Liver (tissue), 9 donors: ENCODE results near the gene SGSH. TPM values are rescaled to one million over a fixed set of nuclear protein-coding genes. Genes with fewer than 3 reads are reported as not detected.

Experiments
- DNase-seq: peaks from one replicate; pipeline ENCODE4 v3.0.0-alpha.2; 2017; ENCODE audit warnings: low spot score
- H3K27ac ChIP-seq, 2 donors: one replicate each; pipeline ENCODE4 v1.7.0; 2013; ENCODE audit warnings: inconsistent platforms in 2 of 2, low read length in 2 of 2, control low read depth in 1 of 2, low read depth in 1 of 2, mild to moderate bottlenecking in 1 of 2
- H3K27me3 ChIP-seq, 4 donors: one replicate each; pipeline versions ENCODE4 v1.6.1 to v1.7.0; 2013; ENCODE audit warnings: low read length in 3 of 4, inconsistent platforms in 1 of 4, mild to moderate bottlenecking in 1 of 4, moderate library complexity in 1 of 4; ENCODE audit not compliant: control insufficient read depth in 4 of 4, insufficient read depth in 4 of 4
- H3K36me3 ChIP-seq, 4 donors: one replicate each; pipeline versions ENCODE4 v1.6.1 to v1.7.0; 2013; ENCODE audit warnings: low read length in 3 of 4, mild to moderate bottlenecking in 3 of 4, low read depth in 1 of 4, moderate library complexity in 1 of 4; ENCODE audit not compliant: control insufficient read depth in 4 of 4, insufficient read depth in 3 of 4
- H3K4me1 ChIP-seq, 4 donors: one replicate each; pipeline versions ENCODE4 v1.6.1 to v1.7.0; 2013; ENCODE audit warnings: low read length in 3 of 4, mild to moderate bottlenecking in 3 of 4, moderate library complexity in 1 of 4; ENCODE audit not compliant: control insufficient read depth in 4 of 4, insufficient read depth in 4 of 4
- H3K4me3 ChIP-seq, 3 donors: one replicate each; pipeline versions ENCODE4 v1.6.1 to v1.7.0; 2013; ENCODE audit warnings: low read length in 3 of 3, control low read depth in 1 of 3, low read depth in 1 of 3, mild to moderate bottlenecking in 1 of 3
- H3K9ac ChIP-seq, 2 donors: one replicate each; pipeline ENCODE4 v1.7.0; 2013; ENCODE audit warnings: low read length in 2 of 2, mild to moderate bottlenecking in 2 of 2, moderate library complexity in 2 of 2, control low read depth in 1 of 2, low read depth in 1 of 2
- H3K9me3 ChIP-seq, 4 donors: one replicate each; pipeline versions ENCODE4 v1.6.1 to v1.7.0; 2013; ENCODE audit warnings: low read length in 3 of 4; ENCODE audit not compliant: control insufficient read depth in 4 of 4
- ATF3 ChIP-seq: IDR thresholded peaks from 2 replicates; pipeline ENCODE4 v1.6.1; 2016; ENCODE audit warnings: antibody characterized with exemption
- CTCF ChIP-seq: fragments of 150-350 bp; IDR thresholded peaks from 2 replicates; pipeline ENCODE4 v1.5.1; 2017; ENCODE audit warnings: improper control_type of control experiment, low read depth, low read length; ENCODE audit not compliant: missing input control
- EGR1 ChIP-seq, 2 donors: IDR thresholded peaks; 2 replicates each; pipeline ENCODE4 v1.6.1; 2016 to 2018; ENCODE audit warnings: antibody characterized with exemption in 2 of 2, low read depth in 2 of 2
- FOXA1 ChIP-seq: IDR thresholded peaks from 2 replicates; pipeline ENCODE4 v1.6.1; 2016; ENCODE audit warnings: antibody characterized with exemption
- FOXA2 ChIP-seq: IDR thresholded peaks from 2 replicates; pipeline ENCODE4 v1.6.1; 2016; ENCODE audit warnings: antibody characterized with exemption
- GABPA ChIP-seq, 2 donors: IDR thresholded peaks in 1 of 2; conservative IDR thresholded peaks in 1 of 2; 2 replicates each; pipeline ENCODE4 v1.6.1; 2016; ENCODE audit warnings: antibody characterized with exemption in 2 of 2, mild to moderate bottlenecking in 1 of 2, moderate library complexity in 1 of 2
- HNF4A ChIP-seq, 2 donors: conservative IDR thresholded peaks; 2 replicates each; pipeline ENCODE4 v1.6.1; 2016; ENCODE audit warnings: antibody characterized with exemption in 2 of 2, mild to moderate bottlenecking in 2 of 2
- HNF4G ChIP-seq: IDR thresholded peaks from 2 replicates; pipeline ENCODE4 v1.6.1; 2016; ENCODE audit warnings: antibody characterized with exemption
- JUND ChIP-seq, 2 donors: IDR thresholded peaks; 2 replicates each; pipeline ENCODE4 v1.6.1; 2016; ENCODE audit warnings: antibody characterized with exemption in 2 of 2
- NR2F2 ChIP-seq: IDR thresholded peaks from 2 replicates; pipeline ENCODE4 v1.6.1; 2016; ENCODE audit warnings: antibody characterized with exemption
- RAD21 ChIP-seq, 2 donors: IDR thresholded peaks; 2 replicates each; pipeline ENCODE4 v1.6.1; 2016; ENCODE audit warnings: antibody characterized with exemption in 2 of 2, mild to moderate bottlenecking in 2 of 2
- REST ChIP-seq: IDR thresholded peaks from 2 replicates; pipeline ENCODE4 v1.6.1; 2016; ENCODE audit warnings: antibody characterized with exemption, mild to moderate bottlenecking
- RXRA ChIP-seq, 2 donors: IDR thresholded peaks; 2 replicates each; pipeline ENCODE4 v1.6.1; 2017 to 2018; ENCODE audit warnings: antibody characterized with exemption in 2 of 2, mild to moderate bottlenecking in 1 of 2
- SP1 ChIP-seq: IDR thresholded peaks from 2 replicates; pipeline ENCODE4 v1.6.1; 2018; ENCODE audit warnings: antibody characterized with exemption, mild to moderate bottlenecking
- TAF1 ChIP-seq: conservative IDR thresholded peaks from 2 replicates; pipeline ENCODE4 v1.6.1; 2016; ENCODE audit warnings: antibody characterized with exemption, mild to moderate bottlenecking
- YY1 ChIP-seq: IDR thresholded peaks from 2 replicates; pipeline ENCODE4 v1.6.1; 2016; ENCODE audit warnings: antibody characterized with exemption, mild to moderate bottlenecking
- ZBTB33 ChIP-seq: IDR thresholded peaks from 2 replicates; pipeline ENCODE4 v1.6.1; 2016; ENCODE audit warnings: antibody characterized with exemption
- WGBS: extraction: QIAGEN DNeasy Blood & Tissue Kit; methylation state at CpG from one replicate; pipeline ENCODE4 v1.1.7; 2013; 5-methylcytosine and 5-hydroxymethylcytosine counted together
- polyA plus RNA-seq, 2 donors: library from polyadenylated mRNA; stranded (reverse) in 1 of 2; unstranded in 1 of 2; fragments of 200-250 nt in 1 of 2; fragments of >200 nt in 1 of 2; fragmentation: Nextera tagmentation in 1 of 2; extraction: Ambion mirVana in 1 of 2; gene quantifications; one replicate each; pipeline versions ENCODE4 v1.2.1 to v1.2.3, GENCODE V29; 2013 to 2015
- total RNA-seq, 2 donors: library from RNA; depleted of rRNA; stranded (reverse); fragments of >200 nt; gene quantifications; one replicate each; pipeline ENCODE4 v1.2.3, GENCODE V29; 2014
- donor health status: healthy.
- donor health status: healthy.
- donor health status: healthy.
- donor health status: healthy.
- donor health status: healthy.

Gene SGSH
- total and polyA plus RNA-seq, 4 donors, result 5.8 to 19.8 (median 12.9) TPM

- peaks cover 14 to 40% (median 33%) of the 10 kb centered on the region in 4 donors for H3K4me1 ChIP-seq
- no peaks in the 10 kb centered on the region for H3K27me3 ChIP-seq
- H3K9ac ChIP-seq, result no peak overlapping the region
- H3K27ac ChIP-seq, result peak overlapping the region; percentile 99 to 100
- WGBS, result 84% methylated on average over 8 of the region's 8 CpGs
- peak overlapping the region in 1 of 3 donors; percentile 24 for H3K4me3 ChIP-seq
- peaks cover 0 to 3% (median 2%) of the 10 kb centered on the region in 4 donors for H3K36me3 ChIP-seq
- H3K9me3 ChIP-seq, result no peaks in the 10 kb centered on the region
- DNase-seq, result no peak
- TF ChIP-seq EGR1 (IDR thresholded peaks at IDR 0.05; ENCODE audit: low read depth in 2 of 2), result no peak
- TF ChIP-seq FOXA2, result no peak
- TF ChIP-seq SP1, result no peak
- no peak for TF ChIP-seq REST
- no peak for TF ChIP-seq RAD21 (IDR thresholded peaks at IDR 0.05)
- TF ChIP-seq ATF3, result no peak
- no peak for TF ChIP-seq CTCF
- no peak for TF ChIP-seq JUND (IDR thresholded peaks at IDR 0.05)
Observed at GRCh38 chr17:80262775-80263244, 42.7 kb upstream of the SGSH start.

GRCh38 chr17:80262291-80262690 lies 42.2 kb upstream of the SGSH start:
- Histone ChIP-seq H3K27me3 (no peaks in the 10 kb centered on the region), H3K36me3 (peaks cover 0 to 2% (median under 1%) of the 10 kb centered on the region in 4 donors), H3K27ac (peak overlapping the region; percentile 99 to 100), H3K9me3 (no peaks in the 10 kb centered on the region), H3K4me1 (peaks cover 14 to 40% (median 33%) of the 10 kb centered on the region in 4 donors), H3K9ac (peak overlapping the region in 1 of 2 donors; percentile 94), H3K4me3 (no peak overlapping the region)
- no peak for DNase-seq
- 74% methylated on average over 3 of the region's 3 CpGs for WGBS
- TF ChIP-seq RAD21 (IDR thresholded peaks at IDR 0.05) (no peak), REST (no peak), FOXA2 (no peak), TAF1 (no peak), NR2F2 (no peak), JUND (IDR thresholded peaks at IDR 0.05) (no peak), HNF4A (conservative IDR thresholded peaks at IDR 0.05) (no peak), EGR1 (IDR thresholded peaks at IDR 0.05; ENCODE audit: low read depth in 2 of 2) (no peak), CTCF (no peak), YY1 (no peak), ATF3 (no peak), HNF4G (no peak), GABPA (IDR thresholded peaks at IDR 0.05 in 1 of 2, conservative IDR thresholded peaks at IDR 0.05 in 1 of 2) (no peak), SP1 (no peak), ZBTB33 (no peak), RXRA (IDR thresholded peaks at IDR 0.05) (no peak), FOXA1 (no peak)
